NB4 (cell line): Measurements from ENCODE around the gene PAGE2.
"Not testable (repeated sequence)": the region's sequence is repeated elsewhere in the genome, so short reads cannot be mapped to it uniquely, and the experiment has no call there.

Experiments used
- MYC ChIP-seq: IDR thresholded peaks from 2 replicates; pipeline ENCODE4 v1.6.1; 2011; ENCODE audit warnings: low read depth, low read length
- POLR2A ChIP-seq: IDR thresholded peaks from 2 replicates; pipeline ENCODE4 v1.6.1; 2011; ENCODE audit warnings: mild to moderate bottlenecking; ENCODE audit not compliant: insufficient read length; ENCODE audit errors: extremely low read depth
- TF ChIP-seq, protein P1 (sequence below): IDR thresholded peaks from one replicate; pipeline ENCODE4 v1.5.1; 2012; ENCODE audit warnings: low read depth, low read length
- TF ChIP-seq, protein P2 (sequence below): IDR thresholded peaks from 2 replicates; pipeline ENCODE4 v1.6.1; 2011; ENCODE audit warnings: low read depth, low read length

GRCh38 chrX:55140800-55141199, 52.0 kb downstream of the PAGE2 start:
- TF ChIP-seq, protein P1, sequence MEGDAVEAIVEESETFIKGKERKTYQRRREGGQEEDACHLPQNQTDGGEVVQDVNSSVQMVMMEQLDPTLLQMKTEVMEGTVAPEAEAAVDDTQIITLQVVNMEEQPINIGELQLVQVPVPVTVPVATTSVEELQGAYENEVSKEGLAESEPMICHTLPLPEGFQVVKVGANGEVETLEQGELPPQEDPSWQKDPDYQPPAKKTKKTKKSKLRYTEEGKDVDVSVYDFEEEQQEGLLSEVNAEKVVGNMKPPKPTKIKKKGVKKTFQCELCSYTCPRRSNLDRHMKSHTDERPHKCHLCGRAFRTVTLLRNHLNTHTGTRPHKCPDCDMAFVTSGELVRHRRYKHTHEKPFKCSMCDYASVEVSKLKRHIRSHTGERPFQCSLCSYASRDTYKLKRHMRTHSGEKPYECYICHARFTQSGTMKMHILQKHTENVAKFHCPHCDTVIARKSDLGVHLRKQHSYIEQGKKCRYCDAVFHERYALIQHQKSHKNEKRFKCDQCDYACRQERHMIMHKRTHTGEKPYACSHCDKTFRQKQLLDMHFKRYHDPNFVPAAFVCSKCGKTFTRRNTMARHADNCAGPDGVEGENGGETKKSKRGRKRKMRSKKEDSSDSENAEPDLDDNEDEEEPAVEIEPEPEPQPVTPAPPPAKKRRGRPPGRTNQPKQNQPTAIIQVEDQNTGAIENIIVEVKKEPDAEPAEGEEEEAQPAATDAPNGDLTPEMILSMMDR, result not testable (repeated sequence)
- not testable (repeated sequence) for TF ChIP-seq POLR2A, MYC
- TF ChIP-seq, protein P2, sequence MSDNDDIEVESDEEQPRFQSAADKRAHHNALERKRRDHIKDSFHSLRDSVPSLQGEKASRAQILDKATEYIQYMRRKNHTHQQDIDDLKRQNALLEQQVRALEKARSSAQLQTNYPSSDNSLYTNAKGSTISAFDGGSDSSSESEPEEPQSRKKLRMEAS, result not testable (repeated sequence)
